NCI-H1105 treated with DMSO at 0.1 percent for 48 hours (cell line): ENCODE measurements around the gene ANKRD28.
"Not testable (repeated sequence)": the region's sequence is repeated elsewhere in the genome, so short reads cannot be mapped to it uniquely, and the experiment has no call there.

Experiments used
- DNase-seq: peaks from one replicate; lab custom pipeline; 2025; lab: John Stamatoyannopoulos, UW

The ANKRD28 gene

DNA sequence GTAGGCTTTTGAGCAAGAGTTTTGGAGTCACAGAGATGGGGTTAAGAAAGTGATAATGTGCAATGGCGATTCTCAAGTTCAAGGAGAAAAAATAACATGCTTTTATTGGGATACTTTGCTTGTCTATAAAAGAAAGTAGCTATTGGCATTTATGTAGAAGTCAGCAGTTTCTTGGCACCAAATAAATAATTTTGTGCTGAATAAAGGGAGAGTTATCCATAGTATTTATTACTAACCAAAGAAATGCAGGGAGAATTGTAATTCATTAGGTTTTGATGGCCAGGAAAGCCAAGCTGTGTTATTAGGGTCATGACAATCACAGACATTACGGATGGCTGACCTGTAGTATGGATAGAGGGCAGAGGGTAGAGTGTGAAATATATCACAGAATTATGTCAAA, 163.1 kb downstream of the ANKRD28 start:
- no peak for DNase-seq

DNA sequence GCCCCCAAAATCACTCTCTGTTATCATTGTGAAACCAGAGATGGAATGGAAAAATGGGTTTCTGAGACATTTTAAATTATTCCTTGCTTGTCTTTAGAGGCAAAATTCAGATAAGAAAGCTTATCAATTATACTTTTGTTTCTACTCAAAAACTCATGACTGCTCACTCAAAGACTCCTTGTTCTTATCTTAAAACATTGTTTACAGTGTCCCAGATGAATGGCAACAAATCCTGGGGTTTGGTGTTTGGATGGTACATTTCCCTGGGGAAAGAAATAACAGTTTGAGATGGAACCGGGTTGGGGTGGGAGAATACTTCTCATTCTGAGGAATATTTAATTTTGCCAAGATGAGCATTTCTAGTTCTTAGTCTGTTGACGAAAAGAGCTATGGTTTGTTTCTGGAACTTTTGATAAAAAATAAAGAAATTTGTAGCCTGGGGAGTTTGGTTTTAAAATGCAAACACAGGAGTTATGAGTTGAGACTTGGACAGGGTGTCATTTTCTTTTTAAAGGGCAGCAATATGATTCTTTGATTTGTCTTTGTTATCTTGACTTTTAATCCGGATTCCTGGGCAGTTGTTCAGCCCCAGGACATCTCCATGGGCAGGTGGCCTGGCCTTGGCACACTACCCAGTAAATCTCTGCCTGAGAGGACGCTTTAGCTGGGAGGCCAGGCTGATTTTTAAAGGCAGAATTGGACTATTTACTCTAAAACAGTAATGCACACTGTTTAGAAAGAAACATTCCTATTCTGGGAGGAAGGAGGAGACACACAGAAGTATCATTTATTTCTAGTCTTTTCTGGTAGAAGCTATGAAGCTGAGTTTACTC, 163.8 kb downstream of the ANKRD28 start:
- DNase-seq = no peak

GRCh38 chr3:15633159-15633558, 164.6 kb downstream of the ANKRD28 start:
- DNase-seq = peak; percentile 64

GRCh38 chr3:15632212-15632580, 165.6 kb downstream of the ANKRD28 start:
- no peak for DNase-seq

DNA sequence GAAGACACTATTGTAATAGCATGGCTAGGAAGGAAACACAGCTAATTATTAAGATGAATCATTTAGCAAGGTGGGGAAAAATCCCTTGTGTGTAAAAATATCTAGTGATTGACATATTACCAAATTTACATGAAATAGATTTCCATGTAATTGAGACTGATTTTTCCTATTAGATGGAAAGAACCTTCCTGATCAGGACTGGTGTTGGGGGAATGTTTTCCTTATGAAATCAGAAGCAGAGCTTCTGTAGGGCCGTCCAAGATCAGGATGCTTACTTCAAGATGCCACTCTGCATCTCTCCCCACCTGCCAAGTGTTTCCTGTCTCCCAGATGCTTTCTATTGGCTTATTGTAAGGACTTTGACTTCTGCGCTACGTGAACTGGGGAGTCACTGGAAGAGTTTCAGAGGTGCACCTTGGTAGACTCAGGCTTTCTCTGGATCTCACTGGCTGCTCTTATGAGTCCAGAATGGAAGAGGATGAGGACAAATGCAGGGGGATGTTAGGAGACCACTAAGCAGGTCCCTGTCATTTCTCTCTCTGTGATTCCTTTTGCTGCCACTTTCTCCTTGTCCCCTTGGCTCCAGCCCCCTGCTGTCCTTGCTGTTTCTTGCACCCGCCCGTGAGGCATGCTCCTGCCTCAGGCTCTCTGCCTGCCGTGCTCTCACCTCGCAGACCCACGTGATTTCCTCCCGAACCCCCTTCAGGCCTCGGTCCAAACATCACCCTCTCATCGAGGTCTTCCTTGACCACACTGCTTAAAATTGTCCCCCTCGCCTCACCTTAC, 166.2 kb downstream of the ANKRD28 start:
- DNase-seq = no peak

- no peak for DNase-seq
These were observed 167.0 kb downstream of the ANKRD28 start for GRCh38 chr3:15630646-15631350.

GRCh38 chr3:15629860-15630597, 167.8 kb downstream of the ANKRD28 start:
- DNase-seq = peak; percentile 26

- DNase-seq = no peak
These were observed 168.8 kb downstream of the ANKRD28 start for GRCh38 chr3:15628967-15629366.

DNA sequence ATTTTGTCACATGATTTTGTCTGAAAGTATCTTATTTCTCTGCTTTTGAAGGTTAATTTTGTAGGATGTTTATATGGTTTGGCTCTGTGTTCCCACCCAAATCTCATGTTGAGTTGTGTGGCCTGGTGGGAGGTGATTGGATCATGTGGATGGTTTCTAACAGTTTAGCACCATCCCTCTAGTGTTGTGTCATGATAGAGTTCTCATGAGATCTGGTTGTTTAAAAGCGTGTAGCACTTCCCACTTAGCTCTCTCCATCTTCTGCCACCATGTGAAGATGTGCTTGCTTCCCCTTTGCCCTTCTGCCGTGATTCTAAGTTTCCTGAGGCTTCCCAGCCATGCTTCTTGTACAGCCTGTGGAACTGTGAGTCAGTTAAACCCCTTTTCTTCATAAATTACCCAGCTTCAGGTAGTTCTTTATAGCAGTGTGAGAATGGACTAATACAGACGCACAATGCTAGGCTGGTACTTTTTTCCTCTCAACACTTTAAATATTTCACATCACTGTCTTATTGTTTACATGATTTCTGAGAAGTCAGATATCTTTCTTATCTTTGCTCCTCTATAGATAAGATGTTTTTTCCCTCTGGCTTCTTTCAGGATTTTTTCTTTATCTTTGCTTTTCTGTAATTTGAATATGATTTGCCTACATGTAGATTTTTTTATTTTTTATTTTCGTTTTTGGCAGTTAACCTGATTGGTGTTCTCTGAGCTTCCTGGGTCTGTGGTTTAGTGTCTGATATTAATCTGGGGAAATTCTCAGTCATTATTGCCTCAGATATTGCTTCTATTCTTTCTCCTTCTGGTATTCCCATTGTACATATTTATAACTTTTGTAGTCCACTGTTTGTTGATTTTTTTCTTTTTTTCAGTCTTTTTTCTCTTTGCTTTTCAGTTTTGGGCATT, 174.0 kb downstream of the ANKRD28 start:
- DNase-seq = no peak

DNA sequence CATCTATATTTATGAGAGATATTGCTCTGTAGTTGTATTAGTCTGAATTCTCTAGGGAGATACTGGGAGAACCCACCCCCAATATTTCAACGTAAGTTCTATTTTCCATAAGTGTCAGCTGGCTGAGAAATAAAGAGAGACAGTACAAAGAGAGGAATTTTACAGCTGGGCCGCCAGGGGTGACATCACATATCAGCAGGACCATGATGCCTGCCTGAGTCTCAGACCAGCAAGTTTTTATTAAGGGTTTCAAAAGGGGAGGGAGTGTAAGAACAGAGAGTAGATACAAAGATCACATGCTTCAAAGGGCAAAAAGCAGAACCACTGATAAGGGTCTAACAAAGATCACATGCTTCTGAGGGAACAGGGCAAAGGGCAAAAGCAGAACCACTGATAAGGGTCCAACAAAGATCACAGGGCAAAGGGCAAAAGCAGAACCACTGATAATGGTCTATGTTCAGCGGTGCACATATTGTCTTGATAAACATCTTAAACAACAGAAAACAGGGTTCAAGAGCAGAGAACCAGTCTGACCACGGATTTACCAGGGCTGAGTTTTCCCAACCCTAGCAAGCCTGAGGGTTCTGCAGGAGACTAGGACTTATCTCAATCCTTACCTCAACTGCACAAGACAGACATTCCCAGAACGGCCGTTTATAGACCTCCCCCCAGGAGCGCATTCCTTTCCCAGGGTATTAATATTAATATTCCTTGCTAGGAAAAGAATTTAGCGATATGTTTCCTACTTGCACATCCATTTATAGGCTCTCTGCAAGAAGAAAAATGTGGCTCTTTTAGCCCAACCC, 177.9 kb downstream of the ANKRD28 start:
- not testable (repeated sequence) for DNase-seq
